ENCODE results near the gene CD2BP2.

Gene CD2BP2

DNA sequence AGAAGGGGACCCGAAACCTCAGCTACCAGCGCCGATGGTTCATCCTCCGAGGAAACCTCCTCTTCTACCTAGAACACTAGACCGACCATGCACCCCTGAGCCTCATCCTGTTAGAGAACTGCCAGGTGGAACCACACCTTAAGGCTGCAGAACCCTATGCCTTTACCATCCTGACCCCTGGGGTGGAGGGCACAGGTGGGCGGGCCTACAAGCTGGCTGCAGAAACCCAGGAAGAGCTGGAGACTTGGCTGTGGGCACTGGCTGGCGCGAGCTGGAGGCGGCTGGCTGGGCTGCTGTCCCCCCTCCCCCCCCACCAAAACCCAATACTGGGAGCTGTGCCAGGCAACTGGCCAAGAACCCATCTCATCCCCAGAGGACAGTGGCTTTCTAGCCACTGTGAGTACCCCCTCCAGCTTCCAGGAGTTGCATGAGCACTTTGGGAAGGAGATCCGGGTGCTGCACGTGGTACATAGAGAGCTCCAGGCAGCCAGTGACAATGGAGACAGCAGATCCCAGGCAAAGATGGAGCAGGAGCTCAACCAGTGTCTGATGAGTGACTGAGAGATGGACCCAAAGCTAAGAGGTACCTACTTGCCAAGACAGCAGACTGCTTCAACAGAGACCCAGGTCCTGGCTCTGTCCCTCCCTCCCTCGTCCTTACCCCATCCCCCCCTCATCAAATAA lies 1.4 kb upstream of the CD2BP2 start:
- DNase-seq (ENCODE audit: low spot score): no peak

DNA sequence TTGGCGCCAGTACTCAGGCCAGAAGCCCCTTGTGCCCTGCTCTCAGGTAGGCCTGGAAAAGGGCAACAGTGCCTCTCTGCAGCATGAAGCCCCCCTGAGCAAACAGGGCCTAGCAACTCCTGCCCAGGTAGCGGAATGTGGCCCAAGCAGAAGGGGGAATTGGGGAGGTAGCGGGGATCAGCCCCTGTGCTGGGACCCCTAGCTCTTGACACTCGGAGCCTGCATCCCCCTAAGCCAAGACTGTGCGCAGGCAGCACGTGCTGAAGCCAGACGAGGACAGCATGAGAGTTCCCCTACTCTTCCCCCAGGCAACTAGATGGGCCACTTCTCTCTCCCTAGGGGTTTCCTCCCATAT lies 823 bp upstream of the CD2BP2 start:
- TF ChIP-seq, protein P1, sequence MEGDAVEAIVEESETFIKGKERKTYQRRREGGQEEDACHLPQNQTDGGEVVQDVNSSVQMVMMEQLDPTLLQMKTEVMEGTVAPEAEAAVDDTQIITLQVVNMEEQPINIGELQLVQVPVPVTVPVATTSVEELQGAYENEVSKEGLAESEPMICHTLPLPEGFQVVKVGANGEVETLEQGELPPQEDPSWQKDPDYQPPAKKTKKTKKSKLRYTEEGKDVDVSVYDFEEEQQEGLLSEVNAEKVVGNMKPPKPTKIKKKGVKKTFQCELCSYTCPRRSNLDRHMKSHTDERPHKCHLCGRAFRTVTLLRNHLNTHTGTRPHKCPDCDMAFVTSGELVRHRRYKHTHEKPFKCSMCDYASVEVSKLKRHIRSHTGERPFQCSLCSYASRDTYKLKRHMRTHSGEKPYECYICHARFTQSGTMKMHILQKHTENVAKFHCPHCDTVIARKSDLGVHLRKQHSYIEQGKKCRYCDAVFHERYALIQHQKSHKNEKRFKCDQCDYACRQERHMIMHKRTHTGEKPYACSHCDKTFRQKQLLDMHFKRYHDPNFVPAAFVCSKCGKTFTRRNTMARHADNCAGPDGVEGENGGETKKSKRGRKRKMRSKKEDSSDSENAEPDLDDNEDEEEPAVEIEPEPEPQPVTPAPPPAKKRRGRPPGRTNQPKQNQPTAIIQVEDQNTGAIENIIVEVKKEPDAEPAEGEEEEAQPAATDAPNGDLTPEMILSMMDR (IDR thresholded peaks at IDR 0.05; ENCODE audit: extremely low read depth, missing control alignments): no peak

More for the DNA sequence above, 1.4 kb upstream of the CD2BP2 start:
- TF ChIP-seq, protein P1 (IDR thresholded peaks at IDR 0.05; ENCODE audit: extremely low read depth, missing control alignments): no peak

DNA sequence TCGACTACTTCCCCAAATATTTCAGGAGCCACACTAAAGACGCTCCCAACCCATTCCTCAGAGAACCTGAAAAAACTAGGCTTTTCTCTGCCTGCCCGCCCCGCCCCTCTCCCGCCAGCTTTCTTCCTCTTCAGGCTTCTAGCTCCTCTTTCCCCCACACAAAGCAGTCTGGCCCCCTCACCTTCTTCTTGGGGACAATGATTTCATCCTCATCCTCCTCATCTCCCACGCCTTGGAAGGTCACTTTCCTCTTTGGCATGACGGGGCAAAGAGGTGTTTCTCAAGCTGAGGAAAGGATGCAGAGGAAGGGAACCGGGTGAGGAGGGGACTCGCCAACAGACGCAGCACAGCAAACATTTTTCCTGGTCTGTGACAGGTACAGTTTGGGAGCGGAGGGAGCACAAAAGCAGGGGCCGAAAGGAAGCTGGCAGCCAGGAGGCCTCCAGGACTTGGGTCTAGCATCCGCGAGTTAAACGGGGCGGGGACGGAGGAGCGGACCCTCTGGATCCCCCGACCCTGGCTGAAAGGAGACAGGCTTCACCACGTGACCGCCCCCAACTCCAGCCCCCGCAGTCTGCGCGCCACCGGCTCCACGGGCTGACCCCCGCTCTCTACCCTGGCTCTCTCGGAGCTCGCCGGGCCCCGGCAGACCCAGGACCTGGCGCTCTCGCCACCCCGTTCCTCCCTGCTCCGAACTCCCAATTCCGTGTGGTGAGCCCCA lies 525 bp downstream of the CD2BP2 start:
- no peak for DNase-seq (ENCODE audit: low spot score)
- TF ChIP-seq, protein P1 (IDR thresholded peaks at IDR 0.05; ENCODE audit: extremely low read depth, missing control alignments): no peak

More for the DNA sequence above, 823 bp upstream of the CD2BP2 start:
- DNase-seq (ENCODE audit: low spot score): no peak

DNA sequence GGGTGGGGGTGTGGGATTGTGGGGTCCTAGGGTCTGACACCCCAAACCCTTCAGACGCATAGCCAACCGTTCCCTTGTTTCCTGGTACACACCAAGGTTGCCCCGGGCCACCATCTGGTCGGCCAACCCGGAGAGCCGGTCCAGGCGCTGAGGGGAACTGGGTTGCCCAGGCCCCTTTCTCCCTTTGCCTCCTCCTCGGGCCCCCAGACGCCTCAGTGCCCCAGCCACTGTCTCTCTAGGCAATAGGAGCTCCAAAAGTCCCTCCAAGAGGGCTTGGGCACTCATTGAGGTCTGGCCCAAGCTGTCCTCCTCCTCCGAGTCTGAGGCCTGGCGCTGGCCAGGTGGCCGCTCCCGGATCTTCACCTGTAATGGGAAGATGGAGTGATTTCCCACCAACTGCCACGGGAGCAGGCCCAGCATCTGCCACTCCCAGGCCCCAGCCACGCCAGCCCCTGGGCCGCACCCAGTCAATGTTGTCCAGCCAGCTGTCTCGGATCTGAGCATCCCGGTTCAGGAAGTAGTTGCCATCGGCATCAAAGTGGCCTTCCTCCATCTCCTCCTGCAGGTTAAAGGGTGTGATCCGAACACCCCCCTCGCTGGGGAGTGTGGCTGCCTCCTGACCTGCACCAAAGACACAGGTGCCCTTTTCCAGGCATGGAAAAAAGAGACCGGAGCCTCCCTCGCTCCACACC lies 1.5 kb downstream of the CD2BP2 start:
- DNase-seq (ENCODE audit: low spot score): no peak

DNA sequence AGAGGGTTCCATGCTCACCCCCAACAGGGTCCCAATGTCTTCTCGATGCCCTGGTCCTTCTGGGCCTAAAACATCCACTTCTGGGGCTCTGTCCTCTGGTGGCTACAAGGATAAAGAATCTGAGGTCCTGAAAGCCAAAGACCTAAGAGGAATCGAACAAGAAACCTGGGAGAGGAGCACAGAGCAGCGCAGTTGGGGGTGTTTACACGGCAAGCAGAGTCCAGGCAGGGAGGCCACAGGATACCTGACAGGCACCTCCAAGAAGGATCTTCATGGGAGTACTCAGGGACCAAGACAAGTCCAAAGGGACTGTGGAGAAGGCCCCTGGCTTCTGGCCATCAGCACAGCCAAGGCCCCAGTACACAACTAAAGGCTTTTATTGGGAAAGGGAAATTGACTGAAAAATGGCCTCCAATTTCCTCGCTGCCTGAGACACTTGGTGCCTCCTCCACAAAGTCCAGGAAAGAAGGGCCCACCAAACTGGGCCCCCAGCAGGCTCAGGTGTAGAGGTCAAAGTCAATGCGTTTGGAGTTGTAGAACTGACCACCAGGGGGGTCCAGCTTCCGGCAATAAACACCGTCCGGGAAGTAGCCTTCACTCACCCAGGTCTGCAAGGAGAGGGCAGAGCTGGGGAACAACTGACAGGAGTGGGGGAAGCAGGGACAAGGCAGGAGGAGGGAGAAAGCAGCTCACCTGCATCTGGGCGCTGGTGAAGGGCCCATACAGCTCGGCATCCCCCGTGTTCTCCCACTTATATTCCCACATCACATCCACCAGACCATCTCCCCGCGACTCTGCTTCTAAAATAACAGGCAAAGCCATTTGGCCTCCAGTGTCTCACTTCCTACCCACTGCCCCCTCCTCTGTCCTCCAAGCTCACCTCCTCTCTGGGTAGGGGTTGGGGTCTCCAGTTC lies 2.4 kb downstream of the CD2BP2 start:
- TF ChIP-seq, protein P1 (IDR thresholded peaks at IDR 0.05; ENCODE audit: extremely low read depth, missing control alignments): no peak
- DNase-seq (ENCODE audit: low spot score): no peak

More for the DNA sequence above, 1.5 kb downstream of the CD2BP2 start:
- TF ChIP-seq, protein P1 (IDR thresholded peaks at IDR 0.05; ENCODE audit: extremely low read depth, missing control alignments): no peak

DNA sequence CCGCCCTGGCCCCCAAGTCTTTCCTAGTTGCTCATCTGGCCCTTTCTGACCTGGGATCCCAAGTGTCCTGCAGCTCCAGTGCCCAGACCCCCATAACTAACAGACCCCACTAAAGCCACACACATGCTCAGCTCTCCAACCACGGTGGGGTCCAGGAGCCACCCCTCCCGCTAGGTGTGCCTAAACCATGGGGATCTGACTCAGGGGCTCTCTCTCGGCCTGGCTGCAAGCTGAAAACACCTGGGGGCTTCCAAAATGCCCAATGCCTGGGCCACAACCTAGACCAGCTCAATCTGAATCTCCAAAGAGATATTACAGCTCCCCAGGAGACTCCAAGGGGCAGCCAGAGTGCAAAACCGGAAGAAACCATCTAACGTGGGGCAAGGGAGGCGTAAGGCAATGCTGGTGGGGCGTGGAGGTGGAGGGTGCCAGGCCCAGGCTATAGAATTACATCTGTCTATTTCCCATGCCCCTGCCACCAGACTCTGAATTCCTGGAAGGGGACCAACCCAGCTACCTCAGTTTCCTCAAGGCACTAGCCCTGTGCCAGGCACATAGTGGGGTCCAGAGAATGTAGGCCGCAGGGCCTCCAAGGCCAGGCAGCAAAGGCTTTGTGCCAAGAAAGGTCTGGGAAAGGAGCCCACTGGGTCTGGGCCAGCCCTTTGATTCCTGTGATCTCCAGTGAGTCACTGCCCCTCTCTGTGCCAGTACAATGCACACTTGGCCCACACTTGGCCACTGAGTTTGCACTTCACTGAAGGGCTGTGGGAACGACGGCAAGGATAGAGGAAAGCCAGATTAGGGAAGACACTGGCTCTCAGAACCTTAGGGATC lies 3.3 kb downstream of the CD2BP2 start:
- TF ChIP-seq, protein P1 (IDR thresholded peaks at IDR 0.05; ENCODE audit: extremely low read depth, missing control alignments): no peak
- DNase-seq (ENCODE audit: low spot score): no peak

Data from GM20000 (cell line).